Lower leg skin (tissue), 3 donors: ENCODE results near the gene NCS1.

Experiments used
- CTCF ChIP-seq, 3 donors: fragments of 450-650 bp; IDR thresholded peaks; one replicate each; pipeline ENCODE4 v1.5.1; 2016; ENCODE audit warnings: antibody characterized with exemption in 3 of 3, mild to moderate bottlenecking in 3 of 3, moderate library complexity in 2 of 3
- POLR2A ChIP-seq, 2 donors: fragments of 450-650 bp; IDR thresholded peaks; one replicate each; pipeline ENCODE4 v1.6.1; 2016 to 2017; ENCODE audit warnings: antibody characterized with exemption in 2 of 2, mild to moderate bottlenecking in 1 of 2, moderate library complexity in 1 of 2

- TF ChIP-seq CTCF (IDR thresholded peaks at IDR 0.05), result no peak
- no peak for TF ChIP-seq POLR2A (IDR thresholded peaks at IDR 0.05)
Measured at GRCh38 chr9:130176760-130177159, 4.6 kb downstream of the NCS1 start.
